ENCODE data around the gene GATAD2B.
"Not testable (repeated sequence)": the region's sequence is repeated elsewhere in the genome, so short reads cannot be mapped to it uniquely, and the experiment has no call there.

The GATAD2B gene

GRCh38 chr1:153766663-153767062, 156.1 kb downstream of the GATAD2B start:
- H3K36me3 ChIP-seq (ENCODE audit: insufficient read depth, low read length): peaks cover 22% of the 10 kb centered on the region
- H3K9me3 ChIP-seq (ENCODE audit: control insufficient read depth, insufficient read depth, low read length); H3K9ac ChIP-seq (ENCODE audit: low read depth, low read length); H3K4me1 ChIP-seq (ENCODE audit: insufficient read depth, low read length): not testable (repeated sequence)

GRCh38 chr1:153764310-153764709, 158.5 kb downstream of the GATAD2B start:
- Histone ChIP-seq H3K9ac (ENCODE audit: low read depth, low read length) (no peak overlapping the region), H3K36me3 (ENCODE audit: insufficient read depth, low read length) (peaks cover 25% of the 10 kb centered on the region), H3K9me3 (ENCODE audit: control insufficient read depth, insufficient read depth, low read length) (no peaks in the 10 kb centered on the region), H3K4me1 (ENCODE audit: insufficient read depth, low read length) (no peaks in the 10 kb centered on the region)

- H3K9ac ChIP-seq (ENCODE audit: low read depth, low read length): no peak overlapping the region
- H3K9me3 ChIP-seq (ENCODE audit: control insufficient read depth, insufficient read depth, low read length): no peaks in the 10 kb centered on the region
- H3K36me3 ChIP-seq (ENCODE audit: insufficient read depth, low read length): peaks cover 23% of the 10 kb centered on the region
- H3K4me1 ChIP-seq (ENCODE audit: insufficient read depth, low read length): no peaks in the 10 kb centered on the region
Observed at GRCh38 chr1:153763365-153764225, 159.2 kb downstream of the GATAD2B start.

- Histone ChIP-seq H3K4me1 (ENCODE audit: insufficient read depth, low read length) (no peaks in the 10 kb centered on the region), H3K9me3 (ENCODE audit: control insufficient read depth, insufficient read depth, low read length) (no peaks in the 10 kb centered on the region), H3K36me3 (ENCODE audit: insufficient read depth, low read length) (peaks cover 18% of the 10 kb centered on the region), H3K9ac (ENCODE audit: low read depth, low read length) (no peak overlapping the region)
Observed at GRCh38 chr1:153760440-153760839, 162.3 kb downstream of the GATAD2B start.
